GM12865 (cell line): Measurements from ENCODE around the gene PLCL2.

Source experiments
- DNase-seq: peaks from one replicate; pipeline ENCODE4 v3.0.0; 2010; ENCODE audit warnings: low read depth
- H3K4me3 ChIP-seq: 2 replicates; pipeline ENCODE4 v1.5.1; 2011; ENCODE audit warnings: mild to moderate bottlenecking, low read depth, low read length, control low read depth
- CTCF ChIP-seq: IDR thresholded peaks from 2 replicates; pipeline ENCODE4 v1.5.1; 2011; ENCODE audit warnings: low read length, control low read depth, low read depth, inconsistent platforms; ENCODE audit not compliant: insufficient read depth; ENCODE audit errors: missing control alignments

Gene PLCL2

GRCh38 chr3:17007284-17007683 lies 122.5 kb downstream of the PLCL2 start:
- DNase-seq = no peak
- H3K4me3 ChIP-seq = no peak overlapping the region
- TF ChIP-seq CTCF = no peak

- TF ChIP-seq CTCF = no peak
- no peak overlapping the region for H3K4me3 ChIP-seq
- no peak for DNase-seq
These were observed 125.1 kb downstream of the PLCL2 start for GRCh38 chr3:17009826-17010225.

GRCh38 chr3:17011728-17012338 lies 127.1 kb downstream of the PLCL2 start:
- TF ChIP-seq CTCF = no peak
- DNase-seq = no peak

GRCh38 chr3:17013050-17013449 lies 128.3 kb downstream of the PLCL2 start:
- peak; percentile 12 for DNase-seq
- TF ChIP-seq CTCF = no peak
- no peak overlapping the region for H3K4me3 ChIP-seq

More at GRCh38 chr3:17011728-17012338, 127.1 kb downstream of the PLCL2 start:
- H3K4me3 ChIP-seq = no peak overlapping the region

GRCh38 chr3:17013571-17013970 lies 128.8 kb downstream of the PLCL2 start:
- DNase-seq = peak; percentile 37
- TF ChIP-seq CTCF = no peak
- no peak overlapping the region for H3K4me3 ChIP-seq

GRCh38 chr3:17014284-17014683 lies 129.5 kb downstream of the PLCL2 start:
- TF ChIP-seq CTCF = no peak
- DNase-seq = no peak
- no peak overlapping the region for H3K4me3 ChIP-seq

GRCh38 chr3:17014709-17015108 lies 130.0 kb downstream of the PLCL2 start:
- no peak for DNase-seq
- TF ChIP-seq CTCF = no peak
- H3K4me3 ChIP-seq = no peak overlapping the region
